CMK (cell line): Measurements from ENCODE around the gene POMP.
"Not testable (repeated sequence)": the region's sequence is repeated elsewhere in the genome, so short reads cannot be mapped to it uniquely, and the experiment has no call there.

Experiments used
- DNase-seq: peaks from one replicate; pipeline ENCODE4 v3.0.0-alpha.2; 2010; ENCODE audit warnings: low read depth

POMP gene

DNA sequence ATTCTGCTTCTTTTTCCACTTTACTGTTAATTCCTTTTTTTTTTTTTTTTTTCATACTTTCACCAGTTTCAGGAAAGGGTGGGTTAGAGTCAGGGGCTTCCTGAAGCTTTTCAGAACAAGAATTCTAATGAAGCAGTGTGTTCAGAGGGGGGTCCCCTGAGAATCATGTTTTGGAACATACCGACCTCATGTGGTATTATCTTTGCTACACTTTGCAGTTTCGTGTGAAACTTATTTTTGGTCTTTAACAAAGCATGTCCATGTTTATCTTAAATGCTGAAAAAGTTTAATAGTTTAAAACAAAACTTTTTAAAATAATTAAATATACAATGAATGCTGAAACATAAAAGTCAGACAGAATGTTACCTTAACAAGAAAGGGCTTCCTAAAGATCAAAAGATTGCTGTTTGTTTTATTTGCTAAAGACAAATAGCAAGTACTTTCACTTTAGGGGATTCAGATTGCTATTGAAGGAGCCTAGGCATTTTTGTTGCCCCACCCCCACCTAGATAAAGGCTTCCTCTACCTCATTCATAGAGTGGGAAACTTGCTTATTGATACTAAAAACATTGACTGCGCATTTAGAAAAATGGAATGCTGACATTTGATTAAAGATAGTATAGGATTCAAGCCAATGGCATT, 21.1 kb upstream of the POMP start:
- DNase-seq: no peak

DNA sequence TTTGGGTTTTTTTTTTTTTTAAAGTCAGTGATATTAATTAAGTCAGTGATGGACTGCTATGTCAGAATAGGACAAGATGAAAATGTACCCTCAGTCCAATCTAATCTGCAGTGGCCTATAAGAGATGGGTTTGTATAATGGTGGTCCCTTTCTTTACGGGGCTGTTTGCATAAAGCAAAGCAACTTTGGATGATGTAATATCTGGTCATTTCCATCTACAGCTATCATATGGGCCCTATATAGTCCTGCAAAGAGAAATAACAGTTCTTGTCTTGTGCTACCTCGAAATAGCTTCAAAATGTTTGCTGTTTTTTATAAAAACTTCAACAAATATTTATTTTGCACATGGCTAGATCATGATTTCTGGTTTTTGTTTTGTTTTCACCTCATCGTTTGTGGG, 20.2 kb upstream of the POMP start:
- no peak for DNase-seq

DNA sequence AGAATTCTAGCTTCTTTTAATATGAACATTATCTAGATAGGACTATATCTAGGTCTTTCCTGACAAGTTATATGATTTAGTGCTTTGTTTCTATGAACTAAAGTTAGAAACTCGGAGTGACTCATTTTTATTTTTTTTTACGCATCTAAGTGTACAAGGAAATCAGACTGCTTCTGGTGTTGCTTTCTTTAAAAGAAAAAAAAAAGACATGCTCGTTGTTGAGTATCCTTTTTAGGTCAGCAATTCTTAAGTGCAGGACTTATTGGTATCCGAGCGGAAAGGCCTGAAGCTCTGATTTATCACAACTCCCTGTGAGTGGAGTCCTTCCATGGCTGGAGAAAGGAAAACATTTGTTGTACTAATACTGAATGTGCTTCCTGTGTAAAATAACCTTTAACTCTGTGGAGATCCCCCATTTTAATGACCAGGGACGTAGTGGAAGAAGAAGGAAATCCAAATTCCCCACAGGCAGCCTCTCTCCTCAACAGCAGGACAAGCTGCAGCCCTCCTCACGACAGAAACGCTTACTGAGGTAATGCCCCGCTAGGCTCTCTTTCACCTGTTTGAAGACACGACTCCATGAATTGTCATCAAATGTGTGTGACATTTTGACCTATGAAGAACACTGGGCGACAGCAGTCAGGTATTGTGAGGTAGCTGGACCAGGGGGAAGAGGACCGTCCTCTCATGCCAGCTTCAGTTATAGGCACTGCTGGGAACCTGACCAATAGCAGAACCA, 17.9 kb upstream of the POMP start:
- no peak for DNase-seq

DNA sequence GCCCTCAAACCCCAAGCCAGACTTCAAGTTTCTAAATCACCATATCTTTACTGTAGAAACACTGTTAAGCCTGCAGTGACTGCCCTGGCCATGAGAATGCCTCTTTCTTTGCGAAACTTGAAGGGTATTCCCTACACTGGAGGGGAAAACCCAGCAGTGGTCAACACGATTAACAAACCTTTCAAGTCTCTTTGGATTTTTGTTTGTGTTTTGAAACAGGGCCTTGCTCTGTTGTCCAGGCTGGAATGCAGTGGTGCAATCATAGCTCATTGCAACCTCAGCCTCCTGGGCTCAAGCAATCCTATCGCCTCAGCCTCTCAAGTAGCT, 17.4 kb upstream of the POMP start:
- no peak for DNase-seq

DNA sequence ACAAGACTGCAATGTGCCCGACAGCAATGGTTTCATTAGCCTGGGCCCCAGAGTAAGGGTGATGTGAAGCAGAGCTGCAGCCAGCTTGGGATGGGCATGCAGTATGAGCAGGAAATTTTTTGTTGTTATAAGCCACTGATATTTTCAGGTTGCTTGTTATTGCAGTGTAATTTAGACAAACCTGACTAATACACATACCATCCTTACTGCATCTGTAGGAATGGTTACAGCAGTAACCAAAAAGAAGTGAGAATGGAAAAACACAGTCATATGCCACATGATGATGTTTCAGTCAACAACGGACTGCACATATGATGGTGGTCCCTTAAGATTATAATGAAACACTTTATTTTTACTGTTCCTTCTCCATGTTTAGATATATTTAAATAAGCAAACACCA, 8.6 kb upstream of the POMP start:
- no peak for DNase-seq

DNA sequence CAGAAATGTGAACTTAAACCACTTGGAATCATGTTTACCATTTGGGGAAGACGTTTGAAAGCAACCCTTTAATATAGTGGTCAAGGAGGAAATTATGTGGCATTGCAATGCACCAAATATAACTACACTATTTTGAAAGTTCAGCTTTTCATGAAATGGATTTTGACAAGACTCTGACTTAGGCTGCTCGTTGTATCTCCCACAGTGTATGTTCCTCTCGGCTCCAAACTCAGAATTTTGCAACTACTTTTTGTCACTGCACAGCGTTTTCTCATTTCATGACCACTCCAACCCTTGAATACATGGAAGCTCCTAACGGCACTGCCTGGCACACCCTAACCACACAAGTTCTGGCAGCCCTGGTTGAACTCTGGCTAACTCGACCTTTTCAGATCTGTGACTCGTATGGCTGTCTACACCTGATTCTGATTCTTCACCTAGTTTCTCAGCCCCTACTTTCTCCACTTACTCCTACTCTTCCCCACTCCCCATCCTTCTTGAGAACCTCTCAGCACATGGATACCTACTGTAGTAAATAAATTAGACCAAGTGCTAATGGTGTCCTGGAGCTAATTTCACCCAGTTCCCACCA, 7.0 kb upstream of the POMP start:
- DNase-seq: no peak

DNA sequence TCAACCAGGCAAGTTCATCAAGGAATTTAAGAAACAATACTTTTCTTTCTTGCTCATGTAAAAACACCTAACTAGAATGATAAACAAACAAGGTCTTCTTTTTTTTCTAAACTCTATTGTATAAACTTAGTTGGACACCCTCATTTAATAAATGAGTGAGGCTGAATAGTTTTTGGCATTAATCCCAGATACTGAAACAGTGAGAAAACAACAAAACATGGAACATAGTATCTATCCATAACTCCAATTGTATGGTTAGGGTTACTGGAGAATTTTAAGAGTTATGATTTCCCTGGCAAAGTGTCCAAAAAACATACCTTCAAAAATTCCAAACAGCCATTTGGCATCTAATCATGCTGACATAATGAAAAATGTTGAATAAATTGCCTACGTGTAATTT, 5.8 kb upstream of the POMP start:
- no peak for DNase-seq

DNA sequence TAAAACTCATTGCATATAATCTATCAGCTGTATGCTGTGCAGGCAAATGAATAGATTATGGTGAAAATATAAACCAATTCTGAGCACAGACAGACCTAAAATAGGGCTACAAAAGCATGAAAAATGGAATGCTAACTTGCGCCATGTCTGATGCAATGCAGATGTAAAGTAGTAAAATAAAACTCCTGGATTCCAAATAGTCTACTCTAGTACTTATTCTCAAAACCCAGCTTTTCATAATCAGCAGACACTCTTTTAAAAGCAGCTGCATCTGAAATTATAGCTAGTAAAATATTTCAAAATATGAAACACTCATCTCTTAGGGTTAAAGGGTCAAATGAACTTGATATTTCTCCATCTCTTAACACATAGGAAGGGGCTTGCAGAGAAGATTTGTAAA, 4.7 kb upstream of the POMP start:
- DNase-seq: no peak

DNA sequence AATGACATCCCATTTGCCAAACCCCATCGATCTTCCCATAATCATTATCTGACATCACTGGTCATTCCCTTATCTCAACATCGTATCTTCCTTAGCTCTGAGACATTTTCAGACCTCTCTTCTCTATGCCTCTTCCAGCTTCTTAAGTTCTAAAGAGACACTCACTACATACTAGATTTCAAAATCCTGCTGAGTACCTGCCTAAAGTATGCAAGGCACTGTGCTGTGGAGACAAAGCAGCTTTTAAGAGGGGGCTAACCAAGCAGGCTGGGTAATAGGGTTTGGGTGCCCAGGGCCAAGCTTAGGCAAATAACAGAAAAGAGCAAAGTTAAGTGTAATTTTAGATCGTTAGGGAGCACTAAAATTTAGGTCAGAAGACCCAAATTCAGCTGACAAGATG, 3.4 kb upstream of the POMP start:
- no peak for DNase-seq

DNA sequence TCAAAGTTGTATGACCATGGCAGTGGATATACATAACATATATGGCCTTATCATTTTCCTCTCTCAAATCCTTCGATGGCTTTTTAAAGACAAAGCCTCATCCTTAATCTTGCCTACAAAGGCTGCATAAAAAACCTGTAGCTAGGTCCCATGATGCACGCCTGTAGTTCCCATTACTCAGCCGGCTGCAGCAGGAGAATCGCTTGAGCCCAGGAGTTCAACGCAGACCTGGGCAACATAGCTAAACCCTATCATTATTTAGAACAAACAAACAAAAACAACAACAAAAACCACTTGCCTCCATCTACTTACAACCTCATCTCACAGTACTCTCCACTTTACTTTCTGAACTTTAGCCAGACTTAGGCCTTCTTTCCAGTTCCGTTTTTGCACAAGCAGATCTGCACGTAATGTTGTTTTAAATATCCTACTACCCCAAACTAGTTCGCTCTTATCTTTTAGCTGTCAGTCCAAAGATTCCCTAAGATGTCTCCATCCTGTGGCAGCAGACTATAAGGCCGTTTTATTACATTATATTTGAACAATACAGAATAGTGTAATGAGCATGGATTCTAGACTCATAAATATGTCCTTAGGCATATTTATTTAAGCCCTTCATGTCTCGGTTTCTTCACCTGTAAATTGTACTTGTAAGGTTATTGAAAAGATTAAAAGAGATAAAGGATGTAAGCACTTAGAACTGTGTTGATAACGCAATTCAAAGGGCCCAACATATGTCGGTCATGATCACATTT, 969 bp upstream of the POMP start:
- DNase-seq: no peak

DNA sequence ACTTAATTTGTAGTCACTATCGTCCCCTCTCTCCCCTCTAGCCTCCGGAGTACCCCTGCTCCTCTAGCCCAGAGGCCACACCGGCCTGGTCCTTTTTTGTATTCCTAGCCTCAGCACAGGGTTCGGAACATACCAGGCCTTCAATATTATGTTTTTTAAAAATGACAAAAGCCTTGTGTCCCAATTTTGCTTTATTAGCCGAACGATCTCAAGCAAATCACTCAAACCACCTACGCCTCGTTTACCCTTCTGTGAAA, 463 bp upstream of the POMP start:
- DNase-seq: no peak

DNA sequence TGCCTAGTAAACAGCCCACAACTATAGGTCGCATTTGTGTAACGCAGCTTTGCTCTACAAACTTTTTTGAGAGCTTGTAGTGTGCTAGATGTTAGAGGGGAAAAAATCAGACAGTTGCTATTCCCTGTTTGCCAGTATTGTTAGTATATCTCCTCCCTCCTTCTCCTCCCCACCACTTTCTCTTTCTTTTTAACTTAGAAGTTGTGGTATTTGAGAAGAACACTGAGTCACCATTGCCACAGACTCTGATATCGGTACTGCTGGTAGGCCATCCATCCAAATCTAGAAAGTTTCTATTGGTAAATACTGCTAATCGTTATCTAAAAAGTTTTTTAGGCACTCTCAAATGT, 666 bp downstream of the POMP start:
- no peak for DNase-seq

DNA sequence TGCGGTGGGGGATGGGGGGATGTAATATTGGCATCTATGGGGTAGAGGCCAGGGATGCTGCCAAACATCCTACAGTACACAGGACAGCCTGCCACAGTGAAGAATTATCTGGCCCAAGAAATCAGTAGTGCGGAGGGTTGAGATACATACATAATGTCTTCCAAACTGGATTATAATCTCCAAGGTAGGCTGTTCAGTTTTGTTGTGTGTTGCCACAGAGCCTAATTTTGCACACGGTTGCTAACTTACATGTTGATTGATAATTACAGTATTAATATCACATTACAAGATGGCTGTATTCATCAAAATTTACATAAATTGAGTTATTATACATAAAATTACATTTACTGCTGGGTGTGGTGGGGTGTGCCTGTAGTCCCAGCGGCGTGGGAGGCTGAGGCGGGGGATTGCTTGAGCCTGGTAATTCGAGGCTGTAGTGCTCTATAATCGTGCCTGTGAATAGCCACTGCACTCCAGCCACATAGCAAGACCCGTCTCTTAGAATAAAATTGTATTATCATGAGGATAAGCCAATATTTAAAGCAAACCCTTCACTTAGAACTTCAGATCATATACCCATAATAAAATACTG, 8.1 kb downstream of the POMP start:
- no peak for DNase-seq

DNA sequence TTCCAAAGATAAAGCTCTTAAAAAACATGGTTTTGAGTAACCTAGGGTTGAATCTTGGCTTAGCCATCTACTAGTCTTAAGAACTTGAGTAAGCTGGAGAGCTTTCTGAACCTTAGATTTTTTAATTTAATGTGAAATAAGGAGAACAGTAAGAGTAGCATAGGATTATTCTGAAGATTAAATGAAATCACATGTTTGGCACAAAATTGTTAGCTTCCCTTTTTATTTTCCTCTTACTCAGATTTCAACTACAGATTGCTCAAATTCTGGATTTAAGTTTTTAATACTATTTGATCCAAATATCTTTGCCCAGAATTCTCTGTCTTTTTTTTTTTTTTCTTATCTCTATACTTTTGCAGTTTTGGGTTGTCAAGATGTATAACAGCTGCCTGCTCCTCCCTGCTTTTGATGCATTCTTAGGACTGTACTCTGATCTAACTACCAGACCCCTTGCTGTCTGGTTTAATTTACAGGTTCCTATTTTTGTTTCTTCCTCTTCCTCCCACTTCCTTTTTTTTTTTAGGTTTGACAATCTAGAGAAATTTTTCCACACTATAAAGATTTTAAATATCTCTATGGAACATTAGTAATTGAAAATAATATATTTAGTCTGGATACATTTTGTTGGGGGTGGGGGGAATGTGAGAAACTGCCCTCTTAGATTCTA, 12.3 kb downstream of the POMP start:
- DNase-seq: no peak

DNA sequence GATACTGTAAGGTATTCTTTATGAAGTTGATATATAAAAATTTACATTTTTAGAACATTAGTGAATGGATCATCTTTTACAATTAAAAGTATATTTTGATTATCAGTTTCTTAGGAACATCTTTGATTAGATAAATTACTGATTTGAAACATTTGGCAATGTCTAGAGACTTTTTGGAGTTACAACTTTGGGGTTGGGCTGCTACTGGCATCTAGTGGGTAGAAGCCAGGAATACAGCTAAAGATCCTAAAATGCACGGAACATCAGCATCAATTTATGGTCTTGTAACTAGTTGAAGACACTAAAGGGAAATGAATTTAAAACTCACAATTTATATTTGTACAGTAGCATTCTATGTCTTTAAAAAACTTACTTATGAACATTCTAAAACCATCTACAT, 19.9 kb downstream of the POMP start:
- DNase-seq: no peak

DNA sequence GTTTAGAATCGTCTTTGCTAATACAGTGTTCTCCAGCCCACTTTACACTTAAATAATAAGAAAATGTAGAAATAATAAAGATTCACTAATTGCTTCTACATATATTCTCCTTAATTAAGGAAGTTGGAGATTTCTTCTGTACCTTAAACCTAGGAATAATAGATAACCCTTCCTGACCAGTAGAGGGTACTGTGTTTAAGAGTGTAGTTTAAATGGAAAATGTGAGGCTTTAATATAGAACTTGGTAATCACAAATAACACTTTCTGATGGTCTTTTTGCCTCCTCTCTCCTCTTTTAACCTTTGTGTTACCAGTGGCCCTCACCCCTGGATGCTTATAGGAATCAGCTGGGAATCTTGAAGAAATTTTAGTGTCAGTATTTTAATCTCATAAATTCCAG, 20.7 kb downstream of the POMP start:
- DNase-seq: no peak

DNA sequence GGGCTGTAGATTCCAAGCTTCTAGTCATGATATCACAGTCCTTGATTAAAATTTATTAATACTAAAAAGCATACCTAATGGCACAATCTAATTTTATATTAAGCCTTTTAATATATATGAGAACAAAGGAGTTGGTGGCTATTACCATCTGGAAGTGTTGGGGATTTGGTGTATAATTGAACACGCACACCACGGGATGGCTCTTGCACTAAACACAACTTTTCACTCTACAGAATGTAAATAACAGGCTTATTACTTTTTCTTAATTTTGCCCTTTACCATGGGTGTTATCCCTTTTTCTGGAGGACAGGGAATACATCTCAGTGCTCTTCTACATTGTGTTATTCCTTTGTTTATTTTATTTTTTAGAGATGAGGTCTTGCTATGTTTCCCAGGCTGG, 21.6 kb downstream of the POMP start:
- DNase-seq: no peak

DNA sequence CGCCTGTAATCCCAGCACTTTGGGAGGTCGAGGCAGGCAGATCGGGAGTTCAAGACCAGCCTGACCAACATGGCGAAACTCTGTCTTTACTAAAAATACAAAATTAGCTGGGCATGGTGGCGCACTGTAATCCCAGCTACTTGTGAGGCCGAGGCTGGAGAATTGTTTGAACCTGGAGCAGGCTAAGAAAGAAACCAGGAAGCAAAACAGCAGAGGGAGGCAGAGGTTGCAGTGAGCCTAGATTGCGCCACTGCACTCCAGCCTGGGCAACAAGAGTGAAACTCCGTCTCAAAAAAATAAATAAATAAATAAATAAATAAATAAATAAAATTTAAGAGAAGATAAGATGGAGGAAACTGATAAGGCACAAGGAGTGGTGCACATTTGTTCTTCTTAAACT, 24.2 kb downstream of the POMP start:
- not testable (repeated sequence) for DNase-seq

DNA sequence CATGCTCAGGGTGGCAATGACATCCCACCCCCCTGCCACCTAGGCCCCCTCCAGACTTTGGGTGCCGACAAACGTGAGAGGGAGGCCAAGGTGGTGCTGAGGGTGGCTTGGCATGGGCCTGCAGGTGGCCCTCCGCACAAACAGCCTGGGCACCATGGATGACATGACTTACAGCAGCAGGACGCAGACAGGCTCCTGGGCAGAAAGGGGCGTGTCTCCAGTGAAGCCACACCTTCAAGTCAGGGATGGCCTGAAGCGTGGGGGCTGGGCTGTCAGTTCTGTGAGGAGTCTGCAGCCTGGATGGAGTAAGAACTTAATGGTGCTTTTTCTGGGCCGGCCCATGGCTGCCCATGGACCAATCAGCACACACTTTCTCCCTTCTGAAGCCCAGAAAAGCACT, 25.3 kb downstream of the POMP start:
- DNase-seq: no peak

DNA sequence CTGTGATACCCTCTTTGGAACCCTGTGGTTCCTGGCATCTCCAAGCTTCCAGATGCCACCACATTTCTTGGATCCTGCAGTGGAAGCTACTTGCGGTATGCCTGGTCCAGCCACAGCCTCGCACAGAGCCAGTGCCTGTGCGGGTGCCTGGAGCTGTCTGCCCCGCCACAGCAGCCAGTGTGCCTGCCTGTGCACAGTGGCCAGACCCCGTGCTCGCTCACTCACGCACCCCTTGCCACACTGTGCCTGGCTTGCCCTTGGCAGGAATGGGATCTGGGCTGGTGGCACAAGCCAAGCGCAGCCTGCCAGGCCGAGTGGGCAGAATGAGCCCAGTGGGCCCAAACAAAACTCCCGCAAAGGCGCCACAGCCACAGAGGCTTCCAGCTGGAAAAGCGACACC, 26.2 kb downstream of the POMP start:
- no peak for DNase-seq

DNA sequence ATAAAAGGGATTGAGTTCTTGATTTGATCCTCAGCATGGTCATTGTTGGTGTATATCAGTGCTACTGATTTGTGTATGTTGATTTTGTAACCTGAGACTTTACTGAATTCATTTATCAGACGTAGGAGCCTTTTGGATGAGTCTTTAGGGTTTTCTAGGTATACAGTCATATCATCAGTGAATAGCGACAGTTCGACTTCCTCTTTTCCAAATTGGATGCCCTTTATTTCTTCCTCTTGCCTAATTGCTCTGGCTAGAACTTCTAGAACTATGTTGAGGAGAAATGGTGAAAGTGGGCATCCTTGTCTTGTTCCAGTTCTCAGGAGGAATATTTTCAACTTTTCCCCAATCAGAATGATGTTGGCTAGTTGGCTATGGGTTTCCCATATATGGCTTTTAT, 27.0 kb downstream of the POMP start:
- DNase-seq: no peak

DNA sequence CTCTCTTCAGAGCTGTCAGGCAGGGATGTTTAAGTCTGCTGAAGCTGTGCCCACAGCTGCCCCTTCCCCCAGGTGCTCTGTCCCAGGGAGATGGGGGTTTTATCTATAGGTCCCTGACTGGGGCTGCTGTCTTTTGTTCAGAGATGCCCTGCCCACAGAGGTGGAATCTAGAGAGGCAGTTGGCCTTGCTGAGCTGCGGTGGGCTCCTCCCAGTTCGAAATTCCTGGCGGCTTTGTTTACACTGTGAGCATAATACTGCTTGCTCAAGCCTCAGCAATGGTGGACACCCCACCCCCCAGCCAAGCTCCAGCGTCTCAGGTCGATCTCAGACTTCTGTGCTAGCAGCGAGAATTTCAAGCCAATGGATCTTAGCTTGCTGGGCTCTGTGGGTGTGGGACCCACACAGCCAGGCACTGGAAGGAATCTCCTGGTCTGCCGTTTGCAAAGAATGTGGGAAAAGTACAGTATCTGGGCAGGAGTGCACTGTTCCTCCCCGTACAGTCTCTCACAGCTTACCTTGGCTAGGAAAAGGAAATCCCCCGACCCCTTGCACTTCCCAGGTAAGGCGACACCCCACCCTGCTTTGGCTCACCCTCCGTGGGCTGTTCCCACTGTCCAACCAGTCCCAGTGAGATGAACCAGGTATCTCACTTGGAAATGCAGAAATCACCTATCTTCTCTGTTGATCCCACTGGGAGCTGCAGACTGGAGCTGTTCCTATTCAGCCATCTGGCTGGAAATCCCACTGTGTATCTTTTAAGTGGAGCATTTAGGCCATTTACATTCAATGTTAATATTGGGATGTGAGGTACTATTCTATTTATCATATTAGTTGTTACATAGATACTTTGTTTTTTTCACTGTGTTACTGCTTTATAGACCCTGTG, 34.9 kb downstream of the POMP start:
- DNase-seq: not testable (repeated sequence)
